Loucy (cell line): Measurements from ENCODE around the gene NSD1.

Source experiments
- CTCF ChIP-seq: fragments of 200-600 bp; sonication (generic); conservative IDR thresholded peaks from 2 replicates; pipeline ENCODE4 v1.5.1; 2014; ENCODE audit warnings: mild to moderate bottlenecking, antibody characterized with exemption, low read length
- EZH2phosphoT487 ChIP-seq: fragments of 200-600 bp; IDR thresholded peaks from 2 replicates; pipeline ENCODE4 v1.6.1; 2018; ENCODE audit warnings: antibody characterized with exemption, mild to moderate bottlenecking, moderate library complexity, borderline replicate concordance

GRCh38 chr5:177090813-177091212 is 42.8 kb upstream of the NSD1 start:
- TF ChIP-seq CTCF = no peak
- no peak for TF ChIP-seq EZH2phosphoT487
